ENCODE data around the gene ITPR1.

GRCh38 chr3:4593014-4593413 is 99.9 kb downstream of the ITPR1 start:
- TF ChIP-seq, protein P1, sequence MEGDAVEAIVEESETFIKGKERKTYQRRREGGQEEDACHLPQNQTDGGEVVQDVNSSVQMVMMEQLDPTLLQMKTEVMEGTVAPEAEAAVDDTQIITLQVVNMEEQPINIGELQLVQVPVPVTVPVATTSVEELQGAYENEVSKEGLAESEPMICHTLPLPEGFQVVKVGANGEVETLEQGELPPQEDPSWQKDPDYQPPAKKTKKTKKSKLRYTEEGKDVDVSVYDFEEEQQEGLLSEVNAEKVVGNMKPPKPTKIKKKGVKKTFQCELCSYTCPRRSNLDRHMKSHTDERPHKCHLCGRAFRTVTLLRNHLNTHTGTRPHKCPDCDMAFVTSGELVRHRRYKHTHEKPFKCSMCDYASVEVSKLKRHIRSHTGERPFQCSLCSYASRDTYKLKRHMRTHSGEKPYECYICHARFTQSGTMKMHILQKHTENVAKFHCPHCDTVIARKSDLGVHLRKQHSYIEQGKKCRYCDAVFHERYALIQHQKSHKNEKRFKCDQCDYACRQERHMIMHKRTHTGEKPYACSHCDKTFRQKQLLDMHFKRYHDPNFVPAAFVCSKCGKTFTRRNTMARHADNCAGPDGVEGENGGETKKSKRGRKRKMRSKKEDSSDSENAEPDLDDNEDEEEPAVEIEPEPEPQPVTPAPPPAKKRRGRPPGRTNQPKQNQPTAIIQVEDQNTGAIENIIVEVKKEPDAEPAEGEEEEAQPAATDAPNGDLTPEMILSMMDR (IDR thresholded peaks at IDR 0.05; ENCODE audit: insufficient read depth, low read length) = no peak
- TF ChIP-seq POLR2AphosphoS5 (IDR thresholded peaks at IDR 0.05; ENCODE audit: low read depth) = no peak
- TF ChIP-seq GABPA (IDR thresholded peaks at IDR 0.05; ENCODE audit: low read depth) = no peak
- TF ChIP-seq, protein P2, sequence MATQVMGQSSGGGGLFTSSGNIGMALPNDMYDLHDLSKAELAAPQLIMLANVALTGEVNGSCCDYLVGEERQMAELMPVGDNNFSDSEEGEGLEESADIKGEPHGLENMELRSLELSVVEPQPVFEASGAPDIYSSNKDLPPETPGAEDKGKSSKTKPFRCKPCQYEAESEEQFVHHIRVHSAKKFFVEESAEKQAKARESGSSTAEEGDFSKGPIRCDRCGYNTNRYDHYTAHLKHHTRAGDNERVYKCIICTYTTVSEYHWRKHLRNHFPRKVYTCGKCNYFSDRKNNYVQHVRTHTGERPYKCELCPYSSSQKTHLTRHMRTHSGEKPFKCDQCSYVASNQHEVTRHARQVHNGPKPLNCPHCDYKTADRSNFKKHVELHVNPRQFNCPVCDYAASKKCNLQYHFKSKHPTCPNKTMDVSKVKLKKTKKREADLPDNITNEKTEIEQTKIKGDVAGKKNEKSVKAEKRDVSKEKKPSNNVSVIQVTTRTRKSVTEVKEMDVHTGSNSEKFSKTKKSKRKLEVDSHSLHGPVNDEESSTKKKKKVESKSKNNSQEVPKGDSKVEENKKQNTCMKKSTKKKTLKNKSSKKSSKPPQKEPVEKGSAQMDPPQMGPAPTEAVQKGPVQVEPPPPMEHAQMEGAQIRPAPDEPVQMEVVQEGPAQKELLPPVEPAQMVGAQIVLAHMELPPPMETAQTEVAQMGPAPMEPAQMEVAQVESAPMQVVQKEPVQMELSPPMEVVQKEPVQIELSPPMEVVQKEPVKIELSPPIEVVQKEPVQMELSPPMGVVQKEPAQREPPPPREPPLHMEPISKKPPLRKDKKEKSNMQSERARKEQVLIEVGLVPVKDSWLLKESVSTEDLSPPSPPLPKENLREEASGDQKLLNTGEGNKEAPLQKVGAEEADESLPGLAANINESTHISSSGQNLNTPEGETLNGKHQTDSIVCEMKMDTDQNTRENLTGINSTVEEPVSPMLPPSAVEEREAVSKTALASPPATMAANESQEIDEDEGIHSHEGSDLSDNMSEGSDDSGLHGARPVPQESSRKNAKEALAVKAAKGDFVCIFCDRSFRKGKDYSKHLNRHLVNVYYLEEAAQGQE (IDR thresholded peaks at IDR 0.05; ENCODE audit: insufficient replicate concordance, low read depth) = no peak
- no peak for TF ChIP-seq SPI1 (IDR thresholded peaks at IDR 0.05; ENCODE audit: borderline replicate concordance, low read depth)

Measured in HL-60 (cell line).